H1 (cell line): ENCODE results near the gene VMP1. TPM values are rescaled to one million over a fixed set of nuclear protein-coding genes. Genes with fewer than 3 reads are reported as not detected.

Source experiments
- CTCF ChIA-PET: fragments of 300-600 bp; sonication (Branson Sonifier 250); formaldehyde crosslinking; loops from one replicate; lab custom pipeline; 2021; ENCODE audit not compliant: partially characterized antibody; lab: Charles Lee
- POLR2A ChIA-PET: fragments of 300-600 bp; sonication (Branson Sonifier 250); formaldehyde crosslinking; loops from one replicate; lab custom pipeline; 2021; ENCODE audit warnings: inconsistent platforms; ENCODE audit not compliant: partially characterized antibody; lab: Charles Lee
- DNase-seq, 2 experiments: peaks; one replicate each; pipeline versions ENCODE4 v3.0.0 to v3.0.0-alpha.2; 2010 to 2022; ENCODE audit warnings: low spot score in 2 of 2, low read depth in 1 of 2, mixed read lengths in 1 of 2
- FAIRE-seq: peaks from 2 replicates; lab custom pipeline; 2011; peaks lifted over from hg19 to GRCh38; lab: Jason Lieb, UNC
- H2AFZ ChIP-seq: 2 replicates; pipeline ENCODE4 v1.8.1; 2012; ENCODE audit warnings: low read length, inconsistent platforms
- H2AK5ac ChIP-seq: 2 replicates; pipeline ENCODE4 v1.6.1; 2013; ENCODE audit warnings: low read depth, low read length
- H2BK120ac ChIP-seq: replicated peaks from 2 replicates; pipeline ENCODE3; 2013; ENCODE audit warnings: low read depth, low read length, inconsistent platforms
- H2BK12ac ChIP-seq: 2 replicates; pipeline ENCODE4 v1.6.1; 2013; ENCODE audit warnings: low read depth, low read length
- H2BK15ac ChIP-seq: 2 replicates; pipeline ENCODE4 v1.6.1; 2013; ENCODE audit warnings: low read length
- H2BK20ac ChIP-seq: 2 replicates; pipeline ENCODE4 v1.6.1; 2013; ENCODE audit warnings: low read length
- H2BK5ac ChIP-seq: 2 replicates; pipeline ENCODE4 v1.6.1; 2013; ENCODE audit warnings: low read depth, low read length
- H3K14ac ChIP-seq: 2 replicates; pipeline ENCODE4 v1.6.1; 2013; ENCODE audit warnings: inconsistent platforms; ENCODE audit not compliant: insufficient read length
- H3K18ac ChIP-seq: 2 replicates; pipeline ENCODE4 v1.6.1; 2013; ENCODE audit warnings: low read length; ENCODE audit errors: extremely low read depth
- H3K23ac ChIP-seq: 2 replicates; pipeline ENCODE4 v1.6.1; 2013; ENCODE audit warnings: inconsistent platforms; ENCODE audit not compliant: insufficient read length
- H3K23me2 ChIP-seq: 2 replicates; pipeline ENCODE4 v1.6.1; 2013; ENCODE audit warnings: low read depth, low read length
- H3K27ac ChIP-seq: 2 replicates; pipeline ENCODE4 v1.6.1; 2011; ENCODE audit warnings: low read depth, low read length, inconsistent platforms
- H3K27me3 ChIP-seq, 4 experiments: replicated peaks in 1 of 4; 1 replicate in 1 of 4; 2 replicates in 3 of 4; pipeline versions ENCODE4 v1.6.1 to v1.8.1; 2011 to 2013; ENCODE audit warnings: low read length in 3 of 4, mild to moderate bottlenecking in 3 of 4, inconsistent platforms in 2 of 4, mixed read lengths in 2 of 4, moderate library complexity in 1 of 4; ENCODE audit not compliant: control insufficient read depth in 3 of 4, insufficient read depth in 3 of 4; ENCODE audit errors: extremely low read depth in 1 of 4
- H3K36me3 ChIP-seq, 4 experiments: 2 replicates each; pipeline versions ENCODE4 v1.6.1 to v1.8.1; 2011 to 2013; ENCODE audit warnings: mild to moderate bottlenecking in 4 of 4, low read length in 3 of 4, moderate library complexity in 2 of 4, control low read depth in 1 of 4, inconsistent platforms in 1 of 4; ENCODE audit not compliant: insufficient read depth in 4 of 4, control insufficient read depth in 2 of 4
- H3K4ac ChIP-seq: replicated peaks from 2 replicates; pipeline ENCODE3; 2013; ENCODE audit warnings: low read length, low read depth, mixed read lengths, inconsistent platforms; ENCODE audit not compliant: insufficient read length
- H3K4me1 ChIP-seq, 4 experiments: replicated peaks in 1 of 4; 1 replicate in 1 of 4; 2 replicates in 3 of 4; pipeline versions ENCODE4 v1.6.1 to v1.8.1; 2011 to 2013; ENCODE audit warnings: low read length in 3 of 4, inconsistent platforms in 2 of 4, mixed read lengths in 1 of 4; ENCODE audit not compliant: insufficient read depth in 4 of 4, control insufficient read depth in 3 of 4
- H3K4me2 ChIP-seq, 2 experiments: 2 replicates each; pipeline versions ENCODE4 v1.6.1 to v1.8.1; 2011 to 2013; ENCODE audit warnings: low read depth in 2 of 2, low read length in 2 of 2, control low read depth in 1 of 2, inconsistent platforms in 1 of 2, mild to moderate bottlenecking in 1 of 2; ENCODE audit not compliant: insufficient read depth in 1 of 2
- H3K4me3 ChIP-seq, 4 experiments: fragments of 200-600, 300-600 bp in 1 of 4; sonication (generic), shearing (Covaris generic), sonication (Bioruptor Twin) in 1 of 4; 2 replicates each; pipeline versions ENCODE4 v1.5.1 to v1.8.1; 2011 to 2016; ENCODE audit warnings: low read length in 4 of 4, low read depth in 3 of 4, control low read depth in 2 of 4, inconsistent platforms in 2 of 4, mild to moderate bottlenecking in 2 of 4, mixed read lengths in 1 of 4, moderate library complexity in 1 of 4; ENCODE audit not compliant: insufficient read depth in 2 of 4; ENCODE audit errors: extremely low read depth in 1 of 4
- H3K56ac ChIP-seq: replicated peaks from 2 replicates; pipeline ENCODE3; 2013; ENCODE audit warnings: low read depth, mild to moderate bottlenecking, mixed read lengths, low read length, inconsistent platforms; ENCODE audit not compliant: insufficient read length
- H3K79me1 ChIP-seq: 2 replicates; pipeline ENCODE4 v1.6.1; 2013; ENCODE audit warnings: low read depth, low read length, control low read depth
- H3K79me2 ChIP-seq, 2 experiments: 2 replicates each; pipeline versions ENCODE4 v1.6.1 to v1.8.1; 2012 to 2013; ENCODE audit warnings: low read length in 2 of 2, mild to moderate bottlenecking in 2 of 2, inconsistent platforms in 1 of 2; ENCODE audit not compliant: insufficient read depth in 2 of 2, control insufficient read depth in 1 of 2
- H3K9ac ChIP-seq, 4 experiments: replicated peaks in 1 of 4; 1 replicate in 1 of 4; 2 replicates in 3 of 4; pipeline versions ENCODE4 v1.6.1 to v1.8.1; 2011 to 2013; ENCODE audit warnings: low read depth in 3 of 4, low read length in 3 of 4, control low read depth in 2 of 4, mild to moderate bottlenecking in 2 of 4, moderate library complexity in 2 of 4, inconsistent platforms in 1 of 4; ENCODE audit errors: extremely low read depth in 1 of 4
- H3K9me3 ChIP-seq, 2 experiments: 2 replicates each; pipeline versions ENCODE4 v1.6.1 to v1.8.1; 2012 to 2013; ENCODE audit warnings: mild to moderate bottlenecking in 2 of 2, moderate library complexity in 2 of 2, control low read depth in 1 of 2, inconsistent platforms in 1 of 2, low read depth in 1 of 2, low read length in 1 of 2, mixed read lengths in 1 of 2; ENCODE audit not compliant: insufficient read depth in 2 of 2
- H4K20me1 ChIP-seq, 2 experiments: replicated peaks in 1 of 2; 2 replicates each; pipeline versions ENCODE3 to v1.8.1; 2011 to 2013; ENCODE audit warnings: inconsistent platforms in 2 of 2, low read length in 2 of 2, mild to moderate bottlenecking in 1 of 2; ENCODE audit not compliant: insufficient read depth in 2 of 2, control insufficient read depth in 1 of 2
- H4K5ac ChIP-seq: 2 replicates; pipeline ENCODE4 v1.6.1; 2013; ENCODE audit warnings: low read length, low read depth, mixed read lengths, inconsistent platforms; ENCODE audit not compliant: insufficient read length
- H4K8ac ChIP-seq: 2 replicates; pipeline ENCODE4 v1.8.0; 2013; ENCODE audit warnings: mild to moderate bottlenecking, moderate library complexity, low read length, inconsistent platforms; ENCODE audit not compliant: insufficient read depth; ENCODE audit errors: extremely low read depth
- H4K91ac ChIP-seq: replicated peaks from 2 replicates; pipeline ENCODE3; 2013; ENCODE audit warnings: low read length, mixed read lengths, inconsistent platforms; ENCODE audit not compliant: insufficient read length
- ASH2L ChIP-seq: fragments of 200-600, 300-600 bp; sonication (generic); IDR thresholded peaks from one replicate; pipeline ENCODE4 v1.7.1; 2017; ENCODE audit warnings: low read length
- ATF3 ChIP-seq: IDR thresholded peaks from 2 replicates; pipeline ENCODE4 v1.6.1; 2011; ENCODE audit warnings: low read depth, mild to moderate bottlenecking, low read length; ENCODE audit not compliant: insufficient read depth
- BRCA1 ChIP-seq: IDR thresholded peaks from 2 replicates; pipeline ENCODE4 v1.6.1; 2012; ENCODE audit warnings: low read depth, low read length, improper control_type of control experiment
- CBX5 ChIP-seq: fragments of 300-800, 300-1000 bp; sonication (generic); IDR thresholded peaks from 2 replicates; pipeline ENCODE4 v1.7.1; 2016; ENCODE audit warnings: antibody characterized with exemption, low read length, low read depth
- CREB1 ChIP-seq: IDR thresholded peaks from 2 replicates; pipeline ENCODE4 v1.6.1; 2012; ENCODE audit warnings: inconsistent platforms
- MAFK ChIP-seq: IDR thresholded peaks from 2 replicates; pipeline ENCODE4 v1.6.1; 2012; ENCODE audit warnings: low read depth, mild to moderate bottlenecking, improper control_type of control experiment, low read length
- NANOG ChIP-seq: IDR thresholded peaks from 2 replicates; pipeline ENCODE4 v1.6.1; 2011; ENCODE audit warnings: low read length, low read depth, mild to moderate bottlenecking, inconsistent platforms; ENCODE audit not compliant: insufficient read depth, poor library complexity, severe bottlenecking
- PHF8 ChIP-seq: fragments of 200-600 bp; sonication (generic); conservative IDR thresholded peaks from 2 replicates; pipeline ENCODE4 v1.7.1; 2012; ENCODE audit warnings: low read depth, mild to moderate bottlenecking, inconsistent platforms, low read length, moderate library complexity
- SAP30 ChIP-seq: fragments of 300-600 bp; sonication (generic); IDR thresholded peaks from 2 replicates; pipeline ENCODE4 v1.7.1; 2012; ENCODE audit warnings: low read length, moderate library complexity, mild to moderate bottlenecking, inconsistent platforms; ENCODE audit not compliant: insufficient read depth, insufficient replicate concordance
- SIRT6 ChIP-seq: IDR thresholded peaks from one replicate; pipeline ENCODE4 v1.7.1; 2012; ENCODE audit warnings: low read length, inconsistent platforms
- SIX5 ChIP-seq: IDR thresholded peaks from 2 replicates; pipeline ENCODE4 v1.6.1; 2011; ENCODE audit warnings: mild to moderate bottlenecking, low read depth, low read length
- SRF ChIP-seq: IDR thresholded peaks from 2 replicates; pipeline ENCODE4 v1.6.1; 2011; ENCODE audit warnings: mild to moderate bottlenecking, low read depth, low read length, moderate library complexity
- SUZ12 ChIP-seq: fragments of 200-600 bp; sonication (generic); IDR thresholded peaks from 2 replicates; pipeline ENCODE4 v1.6.1; 2012; ENCODE audit warnings: mild to moderate bottlenecking, inconsistent platforms, low read length, moderate library complexity, mixed read lengths
- TAF1 ChIP-seq: IDR thresholded peaks from 2 replicates; pipeline ENCODE4 v1.6.1; 2011; ENCODE audit warnings: mild to moderate bottlenecking, low read depth, low read length
- ZNF274 ChIP-seq: IDR thresholded peaks from 2 replicates; pipeline ENCODE4 v1.7.0; 2012; ENCODE audit warnings: low read length, borderline replicate concordance; ENCODE audit errors: extremely low read depth
- WGBS, 2 experiments: shearing (Covaris generic) in 1 of 2; methylation state at CpG; one replicate each; pipeline versions ENCODE4 v1.1.6 to v1.1.7; 2013 to 2015; ENCODE audit warnings: low lambda C conversion rate in 2 of 2, mixed read lengths in 2 of 2, inconsistent platforms in 1 of 2, low coverage in 1 of 2, missing lambda C conversion rate in 1 of 2; ENCODE audit not compliant: insufficient replicate concordance in 2 of 2, insufficient coverage in 1 of 2, insufficient read length in 1 of 2; ENCODE audit errors: extremely low coverage in 1 of 2, missing lambda C conversion rate in 1 of 2; 5-methylcytosine and 5-hydroxymethylcytosine counted together
- polyA plus RNA-seq, 7 experiments: library from polyadenylated mRNA; depleted of rRNA in 3 of 7; stranded (reverse) in 5 of 7; unstranded in 2 of 7; fragments of >200 nt in 5 of 7; fragments of 200-250 nt in 2 of 7; gene quantifications; 1 replicate in 5 of 7; 2 replicates in 1 of 7; 4 replicates in 1 of 7; pipeline versions ENCODE4 v1.2.1 to v1.2.3, GENCODE V29; 2011 to 2013; ENCODE audit warnings: missing spikeins in 2 of 7, mixed read lengths in 2 of 7
- total RNA-seq: library from RNA; stranded (reverse); fragmentation: NEBNext Ultra II Directional; extraction: Animal tissue kit (Norgen Biotek cat#: 25700); gene quantifications from 2 replicates; pipeline ENCODE4 v1.2.1, GENCODE V29; 2021

Gene VMP1
- total and polyA plus RNA-seq, 2 of the 8 experiments (the other 6 are each of a cell fraction or from before 2014, with no cell fraction given) = 45.0 to 92.7 TPM

DNA sequence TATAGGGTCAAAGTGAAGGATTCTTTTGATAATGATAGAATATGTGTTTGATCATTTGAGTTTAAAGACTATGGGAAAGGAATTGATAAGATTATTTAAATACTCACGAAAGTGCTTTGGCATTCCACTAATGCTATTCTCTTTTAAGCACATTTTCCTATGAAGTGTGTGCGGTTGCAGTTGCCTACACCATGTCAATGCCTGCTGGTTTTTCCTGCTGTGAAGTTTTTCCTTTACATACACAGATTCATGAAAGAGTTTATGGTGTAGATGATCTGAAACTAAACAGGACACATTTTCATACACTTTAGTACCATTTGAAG, 78.7 kb downstream of the VMP1 start:
- 58% methylated on average over 2 of the region's 2 CpGs; no CpG with 5 or more reads in 1 of the 2 experiments for WGBS, 2 experiments
- H3K9ac ChIP-seq = no peak overlapping the region
- TF ChIP-seq CBX5 = no peak
- TF ChIP-seq CREB1 = no peak
- no peak for TF ChIP-seq ZNF274
- no peak for TF ChIP-seq ASH2L
- TF ChIP-seq TAF1 = no peak
- TF ChIP-seq SIX5 = no peak
- TF ChIP-seq SAP30 = no peak
- no peak for TF ChIP-seq PHF8
- no peak for TF ChIP-seq BRCA1
- no peak for TF ChIP-seq MAFK
- no peak for TF ChIP-seq SIRT6
- no peak for TF ChIP-seq SUZ12
- TF ChIP-seq SRF = no peak
- no peak for TF ChIP-seq NANOG
- TF ChIP-seq ATF3 = no peak

More for the DNA sequence above, 78.7 kb downstream of the VMP1 start:
- no peak overlapping the region; the same call in 1 of the 2 replicates for H2BK12ac ChIP-seq
- no peak overlapping the region for H2BK120ac ChIP-seq
- H3K23me2 ChIP-seq = no peaks in the 10 kb centered on the region
- H3K9me3 ChIP-seq = no peaks in the 10 kb centered on the region
- H4K8ac ChIP-seq = no peak overlapping the region
- H2BK5ac ChIP-seq = no peak overlapping the region; the same call in 1 of the 2 replicates
- H3K4me1 ChIP-seq = peaks cover 2 to 13% (median 11%) of the 10 kb centered on the region in 4 experiments; a peak in 4 of 7 replicates
- H4K91ac ChIP-seq = no peak overlapping the region
- H3K14ac ChIP-seq = no peak overlapping the region
- no peak overlapping the region; a peak in 1 of 4 replicates for H3K4me2 ChIP-seq
- no peak for DNase-seq
- H2BK20ac ChIP-seq = no peak overlapping the region
- H3K56ac ChIP-seq = no peak overlapping the region
- FAIRE-seq = no peak
- ChIA-PET POLR2A (interaction anchor here (0.7 to 1.2 kb wide), 3 partner anchors 33 to 54 kb away, joined by 3 to 6 read pairs (median 3); no protein-coding TSS in a partner anchor), CTCF (interaction anchor here (1.1 kb wide), 1 partner anchor 67 kb away, joined by 3 read pairs; no protein-coding TSS in a partner anchor)
- H3K4ac ChIP-seq = no peak overlapping the region
- H4K5ac ChIP-seq = no peak overlapping the region
- H3K79me1 ChIP-seq = no peaks in the 10 kb centered on the region
- no peaks in the 10 kb centered on the region for H3K27me3 ChIP-seq
- no peak overlapping the region for H3K23ac ChIP-seq
- no peaks in the 10 kb centered on the region for H3K36me3 ChIP-seq
- H2BK15ac ChIP-seq = no peak overlapping the region
- no peaks in the 10 kb centered on the region for H4K20me1 ChIP-seq
- H2AFZ ChIP-seq = no peak overlapping the region
- H2AK5ac ChIP-seq = no peak overlapping the region
- H3K79me2 ChIP-seq = no peaks in the 10 kb centered on the region
- no peak overlapping the region for H3K4me3 ChIP-seq
- no peak overlapping the region for H3K27ac ChIP-seq
- H3K18ac ChIP-seq = no peak overlapping the region
